DOHH2 (cell line): ENCODE measurements around the gene GIGYF1.

Experiments used
- H3F3A ChIP-seq: fragments of 200-600 bp; sonication (generic), shearing (Covaris generic); 2 replicates; pipeline ENCODE4 v1.6.0; 2016; ENCODE audit warnings: antibody characterized with exemption, mild to moderate bottlenecking; ENCODE audit not compliant: control insufficient read depth, insufficient read depth
- H3K27ac ChIP-seq: fragments of 200-600 bp; sonication (generic); 2 replicates; pipeline ENCODE4 v1.5.1; 2014; ENCODE audit warnings: low read depth, mild to moderate bottlenecking, low read length, moderate library complexity
- H3K27me3 ChIP-seq: fragments of 200-600 bp; sonication (generic); 2 replicates; pipeline ENCODE4 v1.6.1; 2014; ENCODE audit warnings: mild to moderate bottlenecking, low read length, mixed read lengths; ENCODE audit not compliant: control insufficient read depth
- H3K36me3 ChIP-seq: fragments of 200-600 bp; sonication (generic); 2 replicates; pipeline ENCODE4 v1.6.1; 2014; ENCODE audit warnings: mild to moderate bottlenecking, low read length, moderate library complexity, mixed read lengths; ENCODE audit not compliant: control insufficient read depth
- H3K4me1 ChIP-seq: fragments of 200-600 bp; sonication (generic); 2 replicates; pipeline ENCODE4 v1.6.1; 2014; ENCODE audit warnings: mild to moderate bottlenecking, low read length, mixed read lengths; ENCODE audit not compliant: control insufficient read depth
- H3K4me2 ChIP-seq: fragments of 200-600 bp; sonication (generic); 2 replicates; pipeline ENCODE4 v1.6.0; 2014; ENCODE audit warnings: mild to moderate bottlenecking, low read length, moderate library complexity
- H3K4me3 ChIP-seq: fragments of 200-600 bp; sonication (generic); 2 replicates; pipeline ENCODE4 v1.5.1; 2014; ENCODE audit warnings: mild to moderate bottlenecking, low read length, mixed read lengths
- H3K79me2 ChIP-seq: fragments of 200-600 bp; sonication (generic); 2 replicates; pipeline ENCODE4 v1.6.1; 2014; ENCODE audit warnings: mild to moderate bottlenecking, low read length, mixed read lengths; ENCODE audit not compliant: control insufficient read depth
- H3K9me2 ChIP-seq: fragments of 200-600 bp; sonication (generic); replicated peaks from 2 replicates; pipeline ENCODE4 v1.6.1; 2014; ENCODE audit warnings: mild to moderate bottlenecking, low read length, mixed read lengths; ENCODE audit not compliant: control insufficient read depth
- H3K9me3 ChIP-seq: fragments of 200-600 bp; sonication (generic); 2 replicates; pipeline ENCODE4 v1.6.1; 2014; ENCODE audit warnings: antibody characterized with exemption, low read length, mixed read lengths; ENCODE audit not compliant: control insufficient read depth, insufficient read depth
- H4K20me1 ChIP-seq: fragments of 200-600 bp; sonication (generic); 2 replicates; pipeline ENCODE4 v1.6.0; 2014; ENCODE audit warnings: low read depth, mild to moderate bottlenecking, antibody characterized with exemption, low read length, moderate library complexity; ENCODE audit not compliant: control insufficient read depth, insufficient read depth
- CTCF ChIP-seq: fragments of 200-600 bp; sonication (generic); IDR thresholded peaks from one replicate; pipeline ENCODE4 v1.5.1; 2014; ENCODE audit warnings: antibody characterized with exemption, mild to moderate bottlenecking, low read depth, low read length; ENCODE audit not compliant: poor library complexity, severe bottlenecking
- EZH2phosphoT487 ChIP-seq: fragments of 200-600 bp; sonication (generic); IDR thresholded peaks from 2 replicates; pipeline ENCODE4 v1.6.1; 2017; ENCODE audit warnings: borderline replicate concordance, mild to moderate bottlenecking, antibody characterized with exemption, low read length, moderate library complexity, mixed read lengths

GIGYF1 gene

GRCh38 chr7:100735730-100736129 is 41.7 kb upstream of the GIGYF1 start:
- TF ChIP-seq CTCF (no peak), EZH2phosphoT487 (no peak)
- Histone ChIP-seq H3K4me1 (peaks cover 25% of the 10 kb centered on the region), H3K36me3 (no peaks in the 10 kb centered on the region), H3K79me2 (no peaks in the 10 kb centered on the region), H3K27ac (no peak overlapping the region), H3K27me3 (peaks cover 6% of the 10 kb centered on the region), H4K20me1 (no peaks in the 10 kb centered on the region), H3K9me3 (no peaks in the 10 kb centered on the region), H3F3A (no peaks in the 10 kb centered on the region), H3K4me2 (no peak overlapping the region), H3K4me3 (no peak overlapping the region), H3K9me2 (no peaks in the 10 kb centered on the region)

GRCh38 chr7:100731937-100732636 is 38.0 kb upstream of the GIGYF1 start:
- peak overlapping the region; percentile 21 for H3K4me2 ChIP-seq
- H3K27me3 ChIP-seq, result peaks cover 16% of the 10 kb centered on the region
- no peaks in the 10 kb centered on the region for H3K36me3 ChIP-seq
- H3K9me2 ChIP-seq, result no peaks in the 10 kb centered on the region
- no peak for TF ChIP-seq CTCF
- no peak for TF ChIP-seq EZH2phosphoT487
- H4K20me1 ChIP-seq, result no peaks in the 10 kb centered on the region
- no peaks in the 10 kb centered on the region for H3K79me2 ChIP-seq
- H3K9me3 ChIP-seq, result no peaks in the 10 kb centered on the region
- H3K4me3 ChIP-seq, result peak overlapping the region; percentile 2; the same call in 1 of the 2 replicates
- H3K27ac ChIP-seq, result no peak overlapping the region
- H3F3A ChIP-seq, result no peaks in the 10 kb centered on the region
- peaks cover 25% of the 10 kb centered on the region for H3K4me1 ChIP-seq

- Histone ChIP-seq H3F3A (no peaks in the 10 kb centered on the region), H3K9me3 (no peaks in the 10 kb centered on the region), H4K20me1 (no peaks in the 10 kb centered on the region), H3K79me2 (no peaks in the 10 kb centered on the region), H3K4me1 (peaks cover 28% of the 10 kb centered on the region), H3K9me2 (no peaks in the 10 kb centered on the region), H3K36me3 (no peaks in the 10 kb centered on the region), H3K4me2 (no peak overlapping the region), H3K4me3 (no peak overlapping the region), H3K27me3 (peaks cover 27% of the 10 kb centered on the region), H3K27ac (no peak overlapping the region)
- TF ChIP-seq EZH2phosphoT487 (no peak), CTCF (no peak)
Observed at GRCh38 chr7:100730136-100730800, 36.2 kb upstream of the GIGYF1 start.
